LNCAP (cell line): ENCODE data around the gene HEXIM1.

Experiments used
- CTCF ChIP-seq: fragments of 450-650 bp; IDR thresholded peaks from 2 replicates; pipeline ENCODE4 v1.5.1; 2017; ENCODE audit warnings: mild to moderate bottlenecking

HEXIM1 gene

DNA sequence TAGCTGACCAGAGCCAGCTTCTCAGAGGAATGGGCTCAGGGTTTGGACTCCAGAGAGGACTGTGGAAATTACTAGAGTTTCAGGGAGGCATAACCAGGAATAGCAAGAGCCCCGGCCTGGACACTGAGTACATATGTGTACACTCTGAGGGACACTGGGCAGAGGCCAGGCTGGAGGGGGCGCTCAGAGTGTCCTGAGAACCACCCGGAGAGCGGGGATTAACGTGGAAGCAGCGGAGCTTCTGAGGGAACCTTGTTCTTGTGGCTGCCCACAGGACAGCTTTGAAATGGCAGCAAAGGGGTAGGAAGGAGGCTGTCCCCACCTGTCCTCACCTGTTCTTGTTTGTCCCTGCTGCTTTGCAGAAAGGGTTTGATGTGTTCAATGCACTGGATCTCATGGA, 43.8 kb upstream of the HEXIM1 start:
- no peak for TF ChIP-seq CTCF

DNA sequence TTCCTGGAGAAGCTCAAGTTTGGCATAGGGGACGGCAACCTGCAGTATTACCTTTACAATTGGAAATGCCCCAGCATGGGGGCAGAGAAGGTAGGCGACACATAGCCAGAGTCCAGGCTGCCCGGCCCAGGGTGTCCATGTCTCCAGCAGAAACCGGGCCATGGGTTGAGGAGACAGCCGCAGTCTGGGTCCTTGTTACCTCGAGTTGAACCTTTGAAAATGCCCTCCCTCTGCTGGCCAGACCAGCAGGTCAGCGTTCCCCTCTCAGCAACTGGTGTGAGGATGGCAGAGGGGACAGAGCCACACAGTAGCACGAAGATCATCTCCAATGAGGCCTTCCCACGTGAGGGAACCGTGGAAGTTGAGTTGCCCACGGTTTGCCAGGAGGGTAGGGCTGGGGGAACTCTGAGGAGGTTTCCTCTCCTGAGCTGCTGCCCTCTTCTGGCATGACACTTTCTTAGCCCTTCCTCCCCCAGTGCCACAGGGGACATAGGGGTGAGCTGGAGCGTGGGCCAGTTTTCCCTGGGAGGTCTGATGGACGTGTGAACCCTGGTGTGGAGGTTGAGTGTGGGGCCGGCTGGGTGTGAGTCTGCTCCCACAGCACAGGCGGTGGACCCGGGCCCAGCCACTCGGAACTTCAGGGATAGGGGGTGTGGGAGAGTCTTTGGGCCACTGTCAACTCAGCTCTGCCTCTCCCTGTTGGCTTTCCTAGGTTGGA, 43.2 kb upstream of the HEXIM1 start:
- no peak for TF ChIP-seq CTCF

DNA sequence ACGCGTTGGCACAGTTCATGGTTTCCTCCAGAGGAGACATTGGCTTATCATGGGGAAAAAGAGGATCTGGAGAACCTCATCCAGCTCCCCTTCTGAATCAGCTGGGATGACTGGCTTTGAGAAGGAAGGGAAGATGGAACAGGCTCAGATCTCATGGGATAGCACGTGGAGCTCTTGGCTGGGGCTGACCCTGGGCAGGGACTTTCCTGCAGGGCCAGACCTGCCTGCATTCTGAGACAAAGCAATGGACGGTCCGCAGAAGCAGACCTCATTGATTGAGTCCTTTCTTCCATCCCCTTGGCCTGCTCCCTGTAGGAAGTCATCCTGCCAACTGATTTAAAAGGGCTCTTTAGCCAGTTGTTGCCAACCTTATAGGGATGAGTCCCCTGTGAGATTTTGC, 42.2 kb upstream of the HEXIM1 start:
- no peak for TF ChIP-seq CTCF

GRCh38 chr17:45106582-45106981, 41.7 kb upstream of the HEXIM1 start:
- TF ChIP-seq CTCF = no peak

DNA sequence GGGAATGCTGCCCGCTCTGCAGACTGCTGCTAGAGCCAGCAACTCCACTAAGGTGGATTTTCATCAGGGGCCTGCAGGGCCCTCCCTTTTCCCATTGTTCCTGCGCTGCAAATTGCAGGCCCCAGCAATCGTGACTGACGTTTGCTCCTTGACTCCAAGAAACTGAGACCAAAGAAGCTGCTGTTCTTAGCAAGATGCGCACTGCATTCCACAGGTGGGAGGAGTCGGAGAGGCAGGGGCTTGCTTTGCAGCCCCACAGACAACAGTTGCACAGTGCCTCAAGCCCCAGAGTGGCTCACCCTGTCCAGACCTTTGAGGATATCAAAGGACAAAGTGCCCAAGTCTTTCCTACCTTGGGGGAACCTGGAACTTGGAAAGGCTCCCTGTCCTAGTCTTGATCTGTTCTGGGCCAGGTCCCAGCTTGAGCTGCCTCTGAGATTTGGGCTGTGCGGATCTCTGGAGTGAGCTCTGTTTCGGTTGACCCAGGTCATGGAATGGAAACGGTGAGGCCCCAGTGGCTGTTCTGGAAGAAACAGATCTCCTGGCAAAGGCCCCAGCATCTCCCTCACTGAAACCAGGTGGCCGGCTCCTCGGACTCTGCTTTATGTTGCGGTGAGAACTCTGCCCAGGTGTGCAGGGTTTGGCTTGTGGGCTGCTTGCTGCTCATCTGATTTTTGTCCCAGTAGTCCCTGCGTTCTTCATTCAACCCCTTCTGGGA, 40.8 kb upstream of the HEXIM1 start:
- no peak for TF ChIP-seq CTCF

- TF ChIP-seq CTCF = no peak
Measured at GRCh38 chr17:45108051-45108450, 40.2 kb upstream of the HEXIM1 start.

- no peak for TF ChIP-seq CTCF
Measured at GRCh38 chr17:45108595-45109521, 39.4 kb upstream of the HEXIM1 start.
